ENCODE measurements around the gene CCDC106. TPM values are rescaled to one million over a fixed set of nuclear protein-coding genes. Genes with fewer than 3 reads are reported as not detected.

The CCDC106 gene
- total RNA-seq, 3 donors from 2014 or later, result 3.9 to 7.8 (median 4.8) TPM

DNA sequence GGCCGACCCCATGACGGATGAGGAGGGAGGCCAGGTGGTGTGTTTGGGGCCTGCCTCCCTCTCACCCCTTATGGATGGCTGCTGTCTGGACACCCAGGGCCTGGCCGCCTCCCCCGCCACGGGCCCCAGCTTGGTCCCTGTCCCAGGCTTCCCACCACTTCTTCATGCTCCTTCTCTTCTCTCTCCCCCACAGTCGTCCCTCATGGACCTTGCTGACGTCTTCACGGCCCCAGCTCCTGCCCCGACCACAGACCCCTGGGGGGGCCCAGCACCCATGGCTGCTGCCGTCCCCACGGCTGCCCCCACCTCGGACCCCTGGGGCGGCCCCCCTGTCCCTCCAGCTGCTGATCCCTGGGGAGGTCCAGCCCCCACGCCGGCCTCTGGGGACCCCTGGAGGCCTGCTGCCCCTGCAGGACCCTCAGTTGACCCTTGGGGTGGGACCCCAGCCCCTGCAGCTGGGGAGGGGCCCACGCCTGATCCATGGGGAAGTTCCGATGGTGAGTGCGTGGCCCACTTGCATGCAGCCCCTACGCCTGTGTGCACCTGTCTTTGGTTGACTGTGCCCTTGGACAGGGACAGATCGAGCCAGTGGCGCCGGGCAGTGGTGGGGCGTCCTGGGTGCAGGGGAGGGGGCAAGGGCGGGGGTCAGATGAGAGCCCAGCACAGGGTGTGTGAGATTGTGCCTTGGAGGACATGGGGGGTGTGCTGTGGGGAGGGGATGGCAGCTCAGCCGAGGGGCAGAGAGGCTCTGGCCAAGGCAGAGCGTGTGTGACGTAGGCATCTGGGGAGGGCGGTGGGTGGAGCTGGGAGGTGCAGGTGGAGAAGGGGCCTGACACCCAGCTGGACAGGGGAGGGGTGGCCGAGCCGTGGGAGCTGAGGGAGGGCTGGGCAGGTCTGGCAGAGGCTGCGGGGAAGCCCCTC is 43.8 kb downstream of the CCDC106 start:
- no peaks in the 10 kb centered on the region for H3K9me3 Mint-ChIP-seq
- peaks cover 16% of the 10 kb centered on the region for H3K36me3 Mint-ChIP-seq (ENCODE audit: insufficient read depth)
- no peak for ATAC-seq
- no peak overlapping the region for H3K4me3 Mint-ChIP-seq
- H3K4me1 Mint-ChIP-seq (ENCODE audit: low read depth), result no peaks in the 10 kb centered on the region
- no peak for DNase-seq
- no peaks in the 10 kb centered on the region for H3K27me3 Mint-ChIP-seq (ENCODE audit: low read depth)

DNA sequence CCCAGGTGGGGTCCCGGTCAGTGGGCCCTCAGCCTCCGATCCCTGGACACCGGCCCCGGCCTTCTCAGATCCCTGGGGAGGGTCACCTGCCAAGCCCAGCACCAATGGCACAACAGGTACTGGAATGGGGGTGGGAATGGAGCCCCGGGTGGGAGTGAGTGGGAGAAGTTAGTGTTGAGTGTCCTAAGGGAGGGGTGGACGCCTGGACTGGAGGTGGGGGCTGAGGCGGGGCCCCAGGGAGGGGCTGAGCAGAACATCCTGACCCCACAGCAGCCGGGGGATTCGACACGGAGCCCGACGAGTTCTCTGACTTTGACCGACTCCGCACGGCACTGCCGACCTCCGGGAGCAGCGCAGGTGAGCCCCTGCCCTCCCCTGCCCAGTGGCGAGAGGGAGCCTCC is 44.7 kb downstream of the CCDC106 start:
- DNase-seq (no peak), ATAC-seq (no peak)
- no peaks in the 10 kb centered on the region for H3K27me3 Mint-ChIP-seq (ENCODE audit: low read depth)
- peaks cover 21% of the 10 kb centered on the region for H3K36me3 Mint-ChIP-seq (ENCODE audit: insufficient read depth)
- H3K9me3 Mint-ChIP-seq, result no peaks in the 10 kb centered on the region
- no peaks in the 10 kb centered on the region for H3K4me1 Mint-ChIP-seq (ENCODE audit: low read depth)
- H3K4me3 Mint-ChIP-seq, result no peak overlapping the region

DNA sequence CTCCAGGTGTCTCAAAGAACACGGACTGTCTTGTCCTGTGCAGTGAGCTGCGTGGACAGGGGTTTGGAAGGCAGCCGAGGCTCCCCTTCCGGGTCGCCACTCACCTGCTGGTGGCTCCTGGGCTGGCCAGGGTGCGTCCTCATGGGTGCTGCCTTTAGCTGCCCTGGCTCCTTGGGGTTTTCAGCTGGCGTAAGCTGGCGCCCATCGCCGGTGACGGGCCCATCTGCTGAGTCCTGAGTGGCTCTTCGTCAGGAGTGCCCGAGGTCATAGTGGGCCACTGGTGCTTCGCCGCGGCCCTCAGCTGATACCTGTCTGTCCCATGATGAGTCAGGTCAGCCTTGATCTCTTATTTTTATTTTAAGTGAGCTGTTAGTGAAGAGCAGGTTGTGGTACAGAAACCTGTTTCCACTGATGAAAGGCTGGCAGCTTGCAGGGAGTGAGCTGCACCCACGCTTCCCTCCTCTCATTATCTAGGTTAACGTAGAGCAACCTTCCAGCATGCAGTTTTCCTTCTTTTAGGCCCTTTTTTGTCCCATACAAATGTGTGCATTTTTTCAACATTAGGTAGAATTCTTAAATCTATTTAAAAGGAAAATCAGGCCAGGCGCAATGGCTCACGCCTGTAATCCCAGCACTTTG is 45.4 kb downstream of the CCDC106 start:
- H3K36me3 Mint-ChIP-seq (ENCODE audit: insufficient read depth), result peaks cover 21% of the 10 kb centered on the region

DNA sequence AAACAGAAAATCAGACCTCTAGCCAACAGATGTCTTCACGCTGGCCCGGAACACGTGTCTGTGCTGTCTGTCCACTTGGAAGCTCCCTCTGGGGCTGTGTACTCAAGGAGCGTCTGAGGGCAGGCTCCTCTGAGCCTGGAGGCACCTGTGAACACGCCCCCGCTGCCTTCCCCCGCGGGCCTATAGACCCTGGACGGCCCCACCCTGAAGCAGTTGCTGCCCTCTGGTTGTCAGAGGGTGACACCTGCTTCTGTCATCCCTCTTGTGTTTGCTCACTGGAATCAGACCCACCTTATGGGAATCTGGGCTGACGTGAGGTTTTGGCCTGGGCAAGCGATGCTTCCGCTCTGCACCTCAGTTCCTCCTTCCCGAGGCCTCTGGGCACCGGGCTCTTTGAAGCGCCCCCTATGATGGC is 46.2 kb downstream of the CCDC106 start:
- Mint-ChIP-seq H3K4me1 (ENCODE audit: low read depth) (no peaks in the 10 kb centered on the region), H3K36me3 (ENCODE audit: insufficient read depth) (peaks cover 21% of the 10 kb centered on the region), H3K4me3 (no peak overlapping the region), H3K27me3 (ENCODE audit: low read depth) (no peaks in the 10 kb centered on the region), H3K9me3 (no peaks in the 10 kb centered on the region)
- ATAC-seq, result no peak
- DNase-seq, result no peak

More for the DNA sequence above, 45.4 kb downstream of the CCDC106 start:
- Mint-ChIP-seq H3K4me3 (no peak overlapping the region), H3K4me1 (ENCODE audit: low read depth) (no peaks in the 10 kb centered on the region), H3K9me3 (no peaks in the 10 kb centered on the region), H3K27me3 (ENCODE audit: low read depth) (no peaks in the 10 kb centered on the region)
- DNase-seq (no peak), ATAC-seq (no peak)

DNA sequence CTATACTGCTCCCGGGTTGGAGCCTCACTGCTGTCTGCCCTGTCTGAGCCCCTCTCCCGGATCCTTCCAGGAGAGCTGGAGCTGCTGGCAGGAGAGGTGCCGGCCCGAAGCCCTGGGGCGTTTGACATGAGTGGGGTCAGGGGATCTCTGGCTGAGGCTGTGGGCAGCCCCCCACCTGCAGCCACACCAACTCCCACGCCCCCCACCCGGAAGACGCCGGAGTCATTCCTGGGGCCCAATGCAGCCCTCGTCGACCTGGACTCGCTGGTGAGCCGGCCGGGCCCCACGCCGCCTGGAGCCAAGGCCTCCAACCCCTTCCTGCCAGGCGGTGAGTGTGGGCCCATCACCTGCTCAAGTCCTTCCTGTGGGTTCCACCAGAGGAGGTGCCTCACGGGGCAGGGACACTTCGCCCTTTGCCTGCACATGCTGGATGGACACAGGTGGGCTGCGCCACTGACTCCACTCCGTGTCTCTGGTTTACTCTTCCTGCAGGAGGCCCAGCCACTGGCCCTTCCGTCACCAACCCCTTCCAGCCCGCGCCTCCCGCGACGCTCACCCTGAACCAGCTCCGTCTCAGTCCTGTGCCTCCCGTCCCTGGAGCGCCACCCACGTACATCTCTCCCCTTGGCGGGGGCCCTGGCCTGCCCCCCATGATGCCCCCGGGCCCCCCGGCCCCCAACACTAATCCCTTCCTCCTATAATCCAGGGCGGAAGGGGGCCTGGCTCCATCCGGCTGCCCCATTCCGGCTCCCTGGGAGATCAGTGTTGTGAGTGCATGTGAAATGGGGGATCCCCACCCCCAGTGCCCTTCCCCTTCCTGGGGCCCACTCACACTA is 46.9 kb downstream of the CCDC106 start:
- DNase-seq (no peak), ATAC-seq (no peak)
- no peak overlapping the region for H3K4me3 Mint-ChIP-seq
- no peaks in the 10 kb centered on the region for H3K27me3 Mint-ChIP-seq (ENCODE audit: low read depth)
- no peaks in the 10 kb centered on the region for H3K4me1 Mint-ChIP-seq (ENCODE audit: low read depth)
- H3K36me3 Mint-ChIP-seq (ENCODE audit: insufficient read depth), result peaks cover 18% of the 10 kb centered on the region
- H3K9me3 Mint-ChIP-seq, result no peaks in the 10 kb centered on the region

DNA sequence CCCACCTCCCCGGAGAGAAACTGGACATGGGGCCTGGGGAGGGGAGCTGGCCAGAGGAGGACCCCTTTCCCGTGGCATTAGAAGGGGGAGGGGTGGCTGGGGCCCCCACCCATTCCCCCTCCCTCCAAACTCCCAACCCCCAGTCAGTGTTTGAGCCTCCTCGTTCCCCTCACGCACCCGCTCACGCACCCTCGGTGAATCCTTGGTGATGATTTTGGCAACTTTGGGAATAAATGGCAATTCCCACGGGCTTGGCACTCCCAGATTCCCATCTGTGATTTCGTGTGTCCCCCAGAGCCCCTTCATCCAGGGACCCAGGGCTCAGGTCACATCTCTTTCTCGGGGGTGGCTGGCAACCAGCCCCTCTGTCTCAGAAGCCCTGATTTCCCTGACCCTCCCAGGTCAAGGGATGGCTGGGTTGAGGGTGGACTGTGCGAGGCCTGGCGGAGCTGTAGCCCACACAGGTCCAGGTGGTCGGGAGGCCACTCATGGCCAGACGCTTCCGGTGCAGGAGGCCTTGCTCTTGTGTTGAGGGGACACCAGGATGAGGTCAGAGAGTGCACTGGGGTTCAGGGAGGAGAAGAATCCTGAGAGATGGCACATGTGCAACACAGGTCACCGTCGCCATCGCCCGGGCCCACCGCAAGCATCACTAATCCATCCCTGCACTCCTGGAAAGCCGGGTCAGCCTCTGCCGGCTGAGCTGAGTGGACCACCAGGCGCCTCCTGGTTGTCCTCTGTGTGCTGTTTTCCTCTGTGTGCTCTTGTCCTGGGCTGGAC is 47.7 kb downstream of the CCDC106 start:
- H3K36me3 Mint-ChIP-seq (ENCODE audit: insufficient read depth), result peaks cover 21% of the 10 kb centered on the region

DNA sequence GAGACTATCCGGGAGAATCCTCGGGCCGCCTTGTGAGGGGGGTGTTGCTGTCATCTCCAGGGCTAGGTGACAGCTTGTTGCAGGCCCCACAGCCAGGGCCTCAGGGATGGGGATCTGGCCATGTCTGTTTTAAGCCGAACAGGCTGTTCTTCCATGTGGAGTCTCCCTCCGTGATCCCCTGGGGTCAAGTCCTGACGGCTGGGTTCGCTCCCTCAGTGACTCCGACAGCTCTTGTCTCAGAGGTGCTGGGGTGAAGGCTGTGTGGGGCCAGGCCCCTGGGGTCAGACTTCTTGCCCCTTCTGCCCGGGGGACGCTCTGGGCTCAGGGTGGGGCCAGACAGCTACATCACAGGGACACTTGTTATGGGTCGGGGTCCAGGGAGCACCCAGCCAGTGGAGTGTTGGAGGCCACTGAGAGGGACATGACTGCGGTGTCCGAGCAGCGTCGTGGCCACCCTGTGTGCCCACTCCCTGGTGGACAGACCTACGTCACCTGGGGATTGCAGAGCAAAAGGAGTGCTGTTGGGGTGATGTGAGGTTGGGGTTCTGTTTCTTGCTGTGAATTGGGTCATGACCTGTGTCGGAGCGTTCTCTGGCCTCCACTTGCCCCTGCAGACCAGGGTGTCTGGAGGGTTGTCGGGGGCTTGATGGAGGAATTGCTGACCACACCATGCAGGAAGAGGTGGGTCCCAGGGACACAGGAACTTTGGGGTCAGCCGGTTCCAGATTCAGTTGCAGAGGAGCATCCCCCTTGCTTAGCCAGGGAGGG is 48.5 kb downstream of the CCDC106 start:
- DNase-seq, result no peak

More for the DNA sequence above, 47.7 kb downstream of the CCDC106 start:
- H3K9me3 Mint-ChIP-seq, result no peaks in the 10 kb centered on the region
- H3K4me1 Mint-ChIP-seq (ENCODE audit: low read depth), result no peaks in the 10 kb centered on the region
- ATAC-seq, result no peak
- H3K27me3 Mint-ChIP-seq (ENCODE audit: low read depth), result no peaks in the 10 kb centered on the region
- DNase-seq, result no peak
- no peak overlapping the region for H3K4me3 Mint-ChIP-seq

DNA sequence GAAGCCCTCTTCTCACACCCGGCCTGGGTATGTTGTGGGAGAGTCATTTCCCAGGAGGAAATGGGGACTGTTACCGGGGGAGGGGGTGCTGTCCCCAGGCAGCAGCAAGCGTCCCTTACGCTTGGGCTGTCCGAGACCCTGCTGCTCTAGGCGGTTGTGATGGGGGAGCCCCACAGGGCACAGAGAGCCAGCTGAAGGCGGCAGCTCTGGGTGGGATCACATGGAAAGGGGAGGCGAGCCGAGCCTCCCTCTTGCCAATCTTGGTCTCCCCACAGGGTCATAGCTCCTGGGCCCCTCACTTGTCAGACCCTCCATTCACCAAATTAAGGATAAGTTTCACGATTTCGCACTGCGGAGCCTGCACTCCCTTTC is 49.0 kb downstream of the CCDC106 start:
- Mint-ChIP-seq H3K36me3 (ENCODE audit: insufficient read depth) (peaks cover 22% of the 10 kb centered on the region), H3K4me3 (no peak overlapping the region), H3K9me3 (no peaks in the 10 kb centered on the region), H3K4me1 (ENCODE audit: low read depth) (no peaks in the 10 kb centered on the region), H3K27me3 (ENCODE audit: low read depth) (no peaks in the 10 kb centered on the region)
- DNase-seq, result no peak
- no peak for ATAC-seq

More for the DNA sequence above, 48.5 kb downstream of the CCDC106 start:
- H3K4me3 Mint-ChIP-seq, result no peak overlapping the region
- H3K36me3 Mint-ChIP-seq (ENCODE audit: insufficient read depth), result peaks cover 22% of the 10 kb centered on the region
- no peak for ATAC-seq
- H3K4me1 Mint-ChIP-seq (ENCODE audit: low read depth), result no peaks in the 10 kb centered on the region
- no peaks in the 10 kb centered on the region for H3K27me3 Mint-ChIP-seq (ENCODE audit: low read depth)
- H3K9me3 Mint-ChIP-seq, result no peaks in the 10 kb centered on the region

DNA sequence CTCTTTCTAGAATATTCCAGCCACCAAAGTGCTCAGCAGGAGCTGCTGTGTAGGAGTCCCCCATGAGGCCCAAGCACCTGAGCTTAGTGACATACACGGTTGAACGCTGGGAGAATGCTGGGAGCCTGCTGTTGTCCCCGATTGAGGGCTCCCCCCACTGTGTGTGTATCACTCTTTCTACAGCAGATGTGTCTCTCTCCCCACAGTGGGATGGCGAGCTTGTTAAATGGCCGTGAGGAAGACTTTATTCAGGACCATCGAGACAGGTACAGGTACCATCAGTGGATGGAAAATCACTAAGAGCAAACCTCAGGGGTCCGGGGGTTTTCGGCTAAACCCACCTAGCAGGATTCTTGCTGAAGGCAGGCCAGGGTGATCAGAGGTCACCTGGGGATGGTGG is 49.7 kb downstream of the CCDC106 start:
- ATAC-seq, result no peak
- Mint-ChIP-seq H3K27me3 (ENCODE audit: low read depth) (no peaks in the 10 kb centered on the region), H3K4me3 (no peak overlapping the region), H3K36me3 (ENCODE audit: insufficient read depth) (peaks cover 22% of the 10 kb centered on the region), H3K9me3 (no peaks in the 10 kb centered on the region), H3K4me1 (ENCODE audit: low read depth) (no peaks in the 10 kb centered on the region)
- no peak for DNase-seq

DNA sequence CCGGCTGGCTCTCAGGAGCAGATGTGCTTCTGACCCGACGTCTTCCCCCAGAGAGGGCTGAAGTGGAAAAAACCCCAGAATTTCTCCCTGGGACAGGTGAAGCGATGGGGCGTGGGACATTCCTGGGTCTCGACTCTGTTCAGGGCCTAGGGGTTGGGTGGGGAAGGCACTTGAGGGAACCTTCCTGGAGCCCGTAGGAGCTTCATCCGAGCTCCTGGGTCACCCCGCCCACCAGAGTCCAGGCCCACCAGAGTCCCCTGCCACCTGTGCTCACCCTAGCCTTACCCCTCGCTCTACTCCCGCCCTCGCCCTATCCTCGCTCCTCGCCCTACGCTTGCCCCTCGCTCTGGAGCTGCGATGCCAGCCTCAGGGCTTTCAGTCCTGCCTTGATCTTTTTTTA is 50.2 kb downstream of the CCDC106 start:
- H3K36me3 Mint-ChIP-seq (ENCODE audit: insufficient read depth), result peaks cover 20% of the 10 kb centered on the region
- no peaks in the 10 kb centered on the region for H3K4me1 Mint-ChIP-seq (ENCODE audit: low read depth)
- no peaks in the 10 kb centered on the region for H3K9me3 Mint-ChIP-seq
- H3K27me3 Mint-ChIP-seq (ENCODE audit: low read depth), result no peaks in the 10 kb centered on the region
- ATAC-seq (no peak), DNase-seq (no peak)
- H3K4me3 Mint-ChIP-seq, result no peak overlapping the region

DNA sequence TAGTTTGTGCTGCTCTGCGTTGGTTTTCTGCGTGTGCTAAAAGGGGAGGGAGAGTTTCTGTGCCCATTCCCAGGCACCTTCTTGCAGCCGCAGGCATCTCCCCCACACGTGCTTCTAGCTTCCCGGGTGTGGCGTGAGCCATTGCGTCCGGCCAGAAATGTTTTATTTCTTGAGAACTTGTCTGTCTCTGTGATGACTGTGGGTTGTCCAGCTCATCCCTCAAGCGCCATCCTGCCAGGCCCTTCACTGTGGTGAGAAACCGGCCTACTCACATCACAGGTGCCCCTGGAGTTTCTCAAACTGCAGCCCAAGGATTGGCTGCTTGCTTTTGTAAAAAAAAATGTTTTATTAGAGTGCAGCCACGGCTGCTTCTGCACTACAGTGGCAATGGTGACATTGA is 51.2 kb downstream of the CCDC106 start:
- H3K27me3 Mint-ChIP-seq (ENCODE audit: low read depth), result no peaks in the 10 kb centered on the region
- peaks cover 18% of the 10 kb centered on the region for H3K36me3 Mint-ChIP-seq (ENCODE audit: insufficient read depth)
- DNase-seq, result no peak
- no peak overlapping the region for H3K4me3 Mint-ChIP-seq
- H3K9me3 Mint-ChIP-seq, result no peaks in the 10 kb centered on the region
- ATAC-seq, result no peak
- peaks cover 2% of the 10 kb centered on the region for H3K4me1 Mint-ChIP-seq (ENCODE audit: low read depth)

DNA sequence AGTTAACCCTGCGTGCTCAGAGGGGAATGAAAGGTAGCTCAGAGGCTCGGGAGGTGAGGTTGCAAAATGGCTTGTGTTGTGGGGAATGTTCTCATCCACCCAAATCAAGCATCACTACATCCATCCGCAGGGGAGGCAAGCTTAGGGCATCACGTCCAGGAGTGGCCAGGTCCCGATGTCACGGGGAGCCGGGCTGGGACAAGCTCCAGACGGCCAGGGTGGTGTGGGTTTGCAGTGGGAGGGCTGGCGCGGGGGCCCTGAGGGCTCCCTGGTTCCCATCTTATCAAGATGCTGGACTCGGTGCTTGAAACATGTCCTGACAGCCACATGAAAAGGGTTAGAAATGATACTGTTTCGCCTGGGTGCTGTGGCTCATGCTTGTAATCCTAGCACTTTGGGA is 52.8 kb downstream of the CCDC106 start:
- no peak overlapping the region for H3K4me3 Mint-ChIP-seq
- ATAC-seq, result no peak

DNA sequence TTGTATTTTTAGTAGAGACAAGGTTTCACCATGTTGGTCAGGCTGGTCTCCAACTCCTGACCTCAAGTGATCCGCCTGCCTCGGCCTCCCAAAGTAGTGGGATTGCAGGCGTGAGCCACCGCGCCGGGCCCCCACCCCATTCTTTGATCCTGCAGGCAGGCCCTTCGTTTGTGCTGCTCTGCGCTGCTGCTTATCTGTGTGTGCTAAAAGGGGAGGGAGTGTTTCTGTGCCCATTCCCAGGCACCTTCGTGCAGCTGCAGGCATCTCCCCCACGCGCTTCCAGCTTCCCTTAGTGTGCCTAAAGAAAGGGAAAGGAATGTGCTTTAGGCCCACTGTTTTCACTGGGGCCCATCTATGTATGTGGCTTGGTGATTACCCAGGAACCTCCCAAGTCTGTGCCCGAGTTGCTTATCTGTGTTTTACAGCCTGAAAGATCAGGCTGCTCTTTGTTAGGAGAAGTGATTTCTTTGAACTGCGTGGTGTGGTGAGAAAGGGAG is 54.2 kb downstream of the CCDC106 start:
- Mint-ChIP-seq H3K27me3 (ENCODE audit: low read depth) (no peaks in the 10 kb centered on the region), H3K36me3 (ENCODE audit: insufficient read depth) (peaks cover 13% of the 10 kb centered on the region), H3K4me3 (no peak overlapping the region), H3K9me3 (no peaks in the 10 kb centered on the region), H3K4me1 (ENCODE audit: low read depth) (peaks cover 2% of the 10 kb centered on the region)
- no peak for DNase-seq
- no peak for ATAC-seq

More for the DNA sequence above, 52.8 kb downstream of the CCDC106 start:
- H3K9me3 Mint-ChIP-seq, result no peaks in the 10 kb centered on the region
- peaks cover 2% of the 10 kb centered on the region for H3K4me1 Mint-ChIP-seq (ENCODE audit: low read depth)
- H3K27me3 Mint-ChIP-seq (ENCODE audit: low read depth), result no peaks in the 10 kb centered on the region
- H3K36me3 Mint-ChIP-seq (ENCODE audit: insufficient read depth), result peaks cover 19% of the 10 kb centered on the region
- no peak for DNase-seq
